ENCODE results near the gene MTR.

The MTR gene

DNA sequence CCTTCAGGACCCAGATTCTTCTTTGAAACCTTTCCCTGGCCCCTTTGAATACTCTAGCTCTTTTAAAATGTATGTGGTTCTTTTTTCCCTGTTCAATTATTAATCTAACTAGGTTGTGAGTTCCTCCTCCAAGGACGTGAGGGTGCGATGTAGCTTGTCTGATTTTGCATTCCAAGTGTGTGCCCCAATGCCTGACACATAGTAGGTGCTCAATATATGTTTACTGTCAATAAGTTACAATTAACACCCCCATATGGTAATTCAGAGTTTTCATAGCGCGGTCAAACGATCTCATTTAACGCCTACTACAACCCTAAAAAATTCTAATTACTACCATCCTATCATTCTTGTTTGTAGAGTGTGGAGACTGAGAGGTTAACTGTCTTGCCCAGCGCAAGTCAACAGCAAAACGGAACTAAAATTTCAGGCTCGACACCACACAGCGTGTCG, 482 bp upstream of the MTR start:
- H3K79me2 ChIP-seq (ENCODE audit: insufficient read depth, low read length) = peaks cover 33% of the 10 kb centered on the region
- H4K20me1 ChIP-seq (ENCODE audit: insufficient read depth, low read length) = no peaks in the 10 kb centered on the region
- H3K27ac ChIP-seq (ENCODE audit: low read depth, low read length, poor library complexity, severe bottlenecking) = no peak overlapping the region
- peak overlapping the region; percentile 94; the same call in 1 of the 2 replicates for H3K9ac ChIP-seq (ENCODE audit: low read length)
- no peaks in the 10 kb centered on the region for H3K9me3 ChIP-seq (ENCODE audit: low read length)
- no peaks in the 10 kb centered on the region for H3K27me3 ChIP-seq (ENCODE audit: insufficient read depth, low read length)
- H2AFZ ChIP-seq (ENCODE audit: low read length) = peak overlapping the region; percentile 92
- no peaks in the 10 kb centered on the region for H3K9me2 ChIP-seq (ENCODE audit: low read depth, low read length)
- peak overlapping the region; percentile 92 for H3K4me2 ChIP-seq (ENCODE audit: low read length)
- H3K4me3 ChIP-seq (ENCODE audit: low read depth, low read length, poor library complexity, severe bottlenecking) = peak overlapping the region; percentile 97
- H3F3A ChIP-seq (ENCODE audit: insufficient read depth, low read length) = no peaks in the 10 kb centered on the region
- peaks cover 32% of the 10 kb centered on the region for H3K4me1 ChIP-seq (ENCODE audit: insufficient read depth, low read length, severe bottlenecking)
- H3K36me3 ChIP-seq (ENCODE audit: insufficient read depth, low read length) = no peaks in the 10 kb centered on the region; the same call in 1 of the 2 replicates
- TF ChIP-seq EZH2 (IDR thresholded peaks at IDR 0.05; ENCODE audit: borderline replicate concordance, low read length) = no peak
- TF ChIP-seq, protein P1, sequence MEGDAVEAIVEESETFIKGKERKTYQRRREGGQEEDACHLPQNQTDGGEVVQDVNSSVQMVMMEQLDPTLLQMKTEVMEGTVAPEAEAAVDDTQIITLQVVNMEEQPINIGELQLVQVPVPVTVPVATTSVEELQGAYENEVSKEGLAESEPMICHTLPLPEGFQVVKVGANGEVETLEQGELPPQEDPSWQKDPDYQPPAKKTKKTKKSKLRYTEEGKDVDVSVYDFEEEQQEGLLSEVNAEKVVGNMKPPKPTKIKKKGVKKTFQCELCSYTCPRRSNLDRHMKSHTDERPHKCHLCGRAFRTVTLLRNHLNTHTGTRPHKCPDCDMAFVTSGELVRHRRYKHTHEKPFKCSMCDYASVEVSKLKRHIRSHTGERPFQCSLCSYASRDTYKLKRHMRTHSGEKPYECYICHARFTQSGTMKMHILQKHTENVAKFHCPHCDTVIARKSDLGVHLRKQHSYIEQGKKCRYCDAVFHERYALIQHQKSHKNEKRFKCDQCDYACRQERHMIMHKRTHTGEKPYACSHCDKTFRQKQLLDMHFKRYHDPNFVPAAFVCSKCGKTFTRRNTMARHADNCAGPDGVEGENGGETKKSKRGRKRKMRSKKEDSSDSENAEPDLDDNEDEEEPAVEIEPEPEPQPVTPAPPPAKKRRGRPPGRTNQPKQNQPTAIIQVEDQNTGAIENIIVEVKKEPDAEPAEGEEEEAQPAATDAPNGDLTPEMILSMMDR (IDR thresholded peaks at IDR 0.05; ENCODE audit: low read length) = no peak

DNA sequence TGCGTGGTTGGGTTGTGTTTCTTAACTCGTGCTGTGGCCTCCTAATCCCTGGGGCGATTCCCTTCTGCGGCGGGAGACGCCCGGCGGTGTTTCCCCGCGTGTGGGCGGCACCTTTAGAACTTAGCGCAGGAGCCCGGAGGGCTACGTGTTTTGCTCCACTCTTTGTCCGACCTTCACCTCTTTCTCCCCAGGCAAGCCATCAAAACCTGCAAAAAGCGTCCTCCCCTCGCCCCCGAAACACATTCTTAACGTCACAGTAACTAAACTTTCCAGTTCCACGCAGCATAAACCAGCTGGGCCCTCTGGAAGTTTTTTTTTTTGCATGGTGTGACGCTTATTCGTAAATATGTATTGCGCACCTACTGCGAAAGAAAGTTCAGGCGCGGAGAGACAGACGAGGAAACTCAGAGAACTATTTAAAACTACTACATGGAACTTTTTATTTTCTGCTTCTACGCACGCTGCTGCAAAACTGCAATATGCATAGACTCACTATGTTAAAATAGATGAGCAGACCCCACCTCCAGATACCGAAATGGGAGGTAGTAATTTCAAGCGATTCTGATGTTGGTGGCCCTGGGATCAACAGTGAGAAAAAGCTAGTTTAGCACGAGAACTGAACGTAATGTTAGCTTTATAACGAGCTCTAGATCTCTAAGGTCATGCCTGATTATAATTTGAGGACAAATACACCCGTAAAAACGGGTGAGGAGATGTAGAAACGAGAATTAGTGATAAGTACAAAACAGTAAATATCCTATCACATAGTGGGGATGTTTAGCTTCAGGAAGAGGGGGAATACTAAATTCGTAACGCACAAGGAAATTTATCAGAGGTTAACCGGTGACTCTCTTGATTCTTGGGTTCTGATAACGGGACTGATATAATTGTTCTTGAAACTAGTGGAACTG, 920 bp downstream of the MTR start:
- Histone ChIP-seq H4K20me1 (ENCODE audit: insufficient read depth, low read length) (no peaks in the 10 kb centered on the region), H3K36me3 (ENCODE audit: insufficient read depth, low read length) (peaks cover 6% of the 10 kb centered on the region; the same call in 1 of the 2 replicates), H3K79me2 (ENCODE audit: insufficient read depth, low read length) (peaks cover 43% of the 10 kb centered on the region), H3K4me1 (ENCODE audit: insufficient read depth, low read length, severe bottlenecking) (peaks cover 32% of the 10 kb centered on the region), H3K9ac (ENCODE audit: low read length) (peak overlapping the region; percentile 94), H3K27me3 (ENCODE audit: insufficient read depth, low read length) (no peaks in the 10 kb centered on the region), H3K27ac (ENCODE audit: low read depth, low read length, poor library complexity, severe bottlenecking) (peak overlapping the region; percentile 71), H3F3A (ENCODE audit: insufficient read depth, low read length) (no peaks in the 10 kb centered on the region), H2AFZ (ENCODE audit: low read length) (no peak overlapping the region; the same call in 1 of the 2 replicates), H3K9me3 (ENCODE audit: low read length) (no peaks in the 10 kb centered on the region), H3K4me2 (ENCODE audit: low read length) (peak overlapping the region; percentile 92), H3K9me2 (ENCODE audit: low read depth, low read length) (no peaks in the 10 kb centered on the region), H3K4me3 (ENCODE audit: low read depth, low read length, poor library complexity, severe bottlenecking) (peak overlapping the region; percentile 97)
- TF ChIP-seq, protein P1 (IDR thresholded peaks at IDR 0.05; ENCODE audit: low read length) = no peak
- no peak for TF ChIP-seq EZH2 (IDR thresholded peaks at IDR 0.05; ENCODE audit: borderline replicate concordance, low read length)

DNA sequence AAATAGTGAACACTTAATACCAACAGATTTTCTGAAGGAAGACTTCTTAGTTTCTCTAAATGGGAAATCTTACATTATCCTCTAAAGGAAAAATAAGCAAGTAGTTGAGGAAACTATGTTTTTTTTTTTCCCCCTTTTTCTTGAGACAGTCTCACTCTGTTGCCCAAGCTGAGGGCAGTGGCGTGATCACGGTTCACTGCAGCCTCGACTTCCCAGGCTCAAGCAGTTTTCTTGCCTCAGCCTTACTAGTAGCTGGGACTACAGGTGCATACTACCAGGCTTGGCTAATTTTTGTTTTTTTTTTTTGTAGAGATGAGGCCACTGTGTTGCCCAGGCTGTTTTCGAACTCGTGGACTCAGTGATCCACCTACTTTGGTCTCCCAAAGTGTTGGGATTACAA, 3.9 kb downstream of the MTR start:
- no peaks in the 10 kb centered on the region for H4K20me1 ChIP-seq (ENCODE audit: insufficient read depth, low read length)
- H3K36me3 ChIP-seq (ENCODE audit: insufficient read depth, low read length) = peaks cover 16% of the 10 kb centered on the region; the same call in 1 of the 2 replicates
- no peak overlapping the region for H3K27ac ChIP-seq (ENCODE audit: low read depth, low read length, poor library complexity, severe bottlenecking)
- peaks cover 59% of the 10 kb centered on the region for H3K79me2 ChIP-seq (ENCODE audit: insufficient read depth, low read length)
- peak overlapping the region; percentile 18; the same call in 1 of the 2 replicates for H3K4me2 ChIP-seq (ENCODE audit: low read length)
- no peaks in the 10 kb centered on the region for H3K9me3 ChIP-seq (ENCODE audit: low read length)
- H3K4me1 ChIP-seq (ENCODE audit: insufficient read depth, low read length, severe bottlenecking) = peaks cover 32% of the 10 kb centered on the region
- H3K27me3 ChIP-seq (ENCODE audit: insufficient read depth, low read length) = no peaks in the 10 kb centered on the region
- H3F3A ChIP-seq (ENCODE audit: insufficient read depth, low read length) = no peaks in the 10 kb centered on the region
- H3K9ac ChIP-seq (ENCODE audit: low read length) = no peak overlapping the region
- no peak overlapping the region for H3K4me3 ChIP-seq (ENCODE audit: low read depth, low read length, poor library complexity, severe bottlenecking)
- H3K9me2 ChIP-seq (ENCODE audit: low read depth, low read length) = no peaks in the 10 kb centered on the region
- H2AFZ ChIP-seq (ENCODE audit: low read length) = no peak overlapping the region
- TF ChIP-seq EZH2 (IDR thresholded peaks at IDR 0.05; ENCODE audit: borderline replicate concordance, low read length) = no peak
